HepG2 (cell line): Measurements from ENCODE around the gene TPRN. TPM values are rescaled to one million over a fixed set of nuclear protein-coding genes. Genes with fewer than 3 reads are reported as not detected.

ENCODE experiments used
- AGO1 ChIP-seq: fragments of 200-400 bp; formaldehyde crosslinking; IDR thresholded peaks from 2 replicates; pipeline ENCODE4 v1.6.1; 2017; ENCODE audit warnings: mild to moderate bottlenecking, low read depth, low read length, moderate library complexity; ENCODE audit not compliant: poor library complexity, severe bottlenecking
- CBX5 ChIP-seq: sonication (generic); formaldehyde crosslinking; IDR thresholded peaks from 2 replicates; pipeline ENCODE4 v1.4.0; 2020; ENCODE audit warnings: missing genetic modification reagents, borderline replicate concordance
- FOXM1 ChIP-seq: sonication (generic); formaldehyde crosslinking; IDR thresholded peaks from 2 replicates; pipeline ENCODE4 v1.5.0; 2020; ENCODE audit warnings: missing genetic modification reagents
- IKZF4 ChIP-seq: sonication (generic); formaldehyde crosslinking; IDR thresholded peaks from 2 replicates; pipeline ENCODE4 v1.5.1; 2020; ENCODE audit warnings: borderline replicate concordance, mild to moderate bottlenecking, low read depth, missing genetic modification reagents; ENCODE audit errors: not compliant biosample characterization
- KLF9 ChIP-seq: IDR thresholded peaks from 2 replicates; pipeline ENCODE4 v1.6.1; 2016; ENCODE audit warnings: low read depth
- MAFK ChIP-seq, 2 experiments: IDR thresholded peaks in 1 of 2; conservative IDR thresholded peaks in 1 of 2; 2 replicates each; pipeline ENCODE4 v1.6.1; 2011; ENCODE audit warnings: improper control_type of control experiment in 2 of 2, low read length in 2 of 2
- MYPOP ChIP-seq: sonication (generic); formaldehyde crosslinking; IDR thresholded peaks from 2 replicates; pipeline ENCODE4 v1.8.1; 2023; ENCODE audit warnings: mild to moderate bottlenecking, moderate library complexity, missing genetic modification reagents
- PBX3 ChIP-seq: sonication (generic); formaldehyde crosslinking; IDR thresholded peaks from 2 replicates; pipeline ENCODE4 v1.8.1; 2023; ENCODE audit warnings: missing genetic modification reagents, inconsistent platforms, borderline replicate concordance
- PHF5A ChIP-seq: IDR thresholded peaks from one replicate; pipeline ENCODE4 v1.6.1; 2018; ENCODE audit warnings: low read depth, missing genetic modification reagents; ENCODE audit not compliant: unreplicated experiment
- RFXAP ChIP-seq: sonication (generic); formaldehyde crosslinking; IDR thresholded peaks from 2 replicates; pipeline ENCODE4 v1.4.0; 2020; ENCODE audit warnings: missing genetic modification reagents, borderline replicate concordance
- RNF2 ChIP-seq: fragments of 450-650 bp; conservative IDR thresholded peaks from 2 replicates; pipeline ENCODE4 v1.6.1; 2016; ENCODE audit warnings: low read depth
- ZNF317 ChIP-seq: sonication (generic); formaldehyde crosslinking; IDR thresholded peaks from 2 replicates; pipeline ENCODE4 v1.5.0; 2020; ENCODE audit warnings: mild to moderate bottlenecking, missing genetic modification reagents
- ZNF414 ChIP-seq: sonication (generic); formaldehyde crosslinking; IDR thresholded peaks from 2 replicates; pipeline ENCODE4 v1.5.0; 2020; ENCODE audit warnings: missing genetic modification reagents
- ZNF704 ChIP-seq: sonication (generic); formaldehyde crosslinking; IDR thresholded peaks from 2 replicates; pipeline ENCODE4 v1.8.1; 2023; ENCODE audit warnings: mild to moderate bottlenecking, inconsistent platforms, moderate library complexity, missing genetic modification reagents, borderline replicate concordance
- polyA plus RNA-seq, 8 experiments: library from polyadenylated mRNA; depleted of rRNA in 3 of 8; stranded (reverse) in 7 of 8; unstranded in 1 of 8; fragments of >200 nt; fragmentation: Illumina TruSeq in 4 of 8; extraction: Trizol in 4 of 8; gene quantifications; 2 replicates each; pipeline versions ENCODE4 v1.2.1 to v1.2.3, GENCODE V29; 2011 to 2016; ENCODE audit warnings: low read depth in 4 of 8, missing spikeins in 1 of 8, mixed read lengths in 1 of 8; ENCODE audit not compliant: insufficient read depth in 1 of 8
- total RNA-seq, 5 experiments: library from RNA; depleted of rRNA; stranded (reverse); fragments of >200 nt; fragmentation: Illumina TruSeq; extraction: Trizol; gene quantifications; 2 replicates each; pipeline ENCODE4 v1.2.3, GENCODE V29; 2016; ENCODE audit warnings: low read depth in 1 of 5
- TF ChIP-seq, protein P1 (sequence below): sonication (generic); formaldehyde crosslinking; IDR thresholded peaks from 2 replicates; pipeline ENCODE4 v1.4.0; 2020; ENCODE audit warnings: mild to moderate bottlenecking, missing genetic modification reagents, borderline replicate concordance
- TF ChIP-seq, protein P2 (sequence below): sonication (generic); formaldehyde crosslinking; IDR thresholded peaks from 2 replicates; pipeline ENCODE4 v1.4.0; 2020; ENCODE audit warnings: mild to moderate bottlenecking, missing genetic modification reagents

Gene TPRN
- total and polyA plus RNA-seq, 2 of the 13 experiments (the other 11 are each of a cell fraction or from before 2014, with no cell fraction given) = 10.1 to 19.2 TPM

- 0 out of 2 replicates have a peak, but pooled peaks have one; percentile 43 for TF ChIP-seq ZNF317 (CRISPR knock-in tag)
- no peak for TF ChIP-seq PBX3
- TF ChIP-seq KLF9 (CRISPR knock-in tag) = no peak
- 0 out of 2 replicates have a peak, but pooled peaks have one; percentile 47 for TF ChIP-seq RNF2
- TF ChIP-seq, protein P1, sequence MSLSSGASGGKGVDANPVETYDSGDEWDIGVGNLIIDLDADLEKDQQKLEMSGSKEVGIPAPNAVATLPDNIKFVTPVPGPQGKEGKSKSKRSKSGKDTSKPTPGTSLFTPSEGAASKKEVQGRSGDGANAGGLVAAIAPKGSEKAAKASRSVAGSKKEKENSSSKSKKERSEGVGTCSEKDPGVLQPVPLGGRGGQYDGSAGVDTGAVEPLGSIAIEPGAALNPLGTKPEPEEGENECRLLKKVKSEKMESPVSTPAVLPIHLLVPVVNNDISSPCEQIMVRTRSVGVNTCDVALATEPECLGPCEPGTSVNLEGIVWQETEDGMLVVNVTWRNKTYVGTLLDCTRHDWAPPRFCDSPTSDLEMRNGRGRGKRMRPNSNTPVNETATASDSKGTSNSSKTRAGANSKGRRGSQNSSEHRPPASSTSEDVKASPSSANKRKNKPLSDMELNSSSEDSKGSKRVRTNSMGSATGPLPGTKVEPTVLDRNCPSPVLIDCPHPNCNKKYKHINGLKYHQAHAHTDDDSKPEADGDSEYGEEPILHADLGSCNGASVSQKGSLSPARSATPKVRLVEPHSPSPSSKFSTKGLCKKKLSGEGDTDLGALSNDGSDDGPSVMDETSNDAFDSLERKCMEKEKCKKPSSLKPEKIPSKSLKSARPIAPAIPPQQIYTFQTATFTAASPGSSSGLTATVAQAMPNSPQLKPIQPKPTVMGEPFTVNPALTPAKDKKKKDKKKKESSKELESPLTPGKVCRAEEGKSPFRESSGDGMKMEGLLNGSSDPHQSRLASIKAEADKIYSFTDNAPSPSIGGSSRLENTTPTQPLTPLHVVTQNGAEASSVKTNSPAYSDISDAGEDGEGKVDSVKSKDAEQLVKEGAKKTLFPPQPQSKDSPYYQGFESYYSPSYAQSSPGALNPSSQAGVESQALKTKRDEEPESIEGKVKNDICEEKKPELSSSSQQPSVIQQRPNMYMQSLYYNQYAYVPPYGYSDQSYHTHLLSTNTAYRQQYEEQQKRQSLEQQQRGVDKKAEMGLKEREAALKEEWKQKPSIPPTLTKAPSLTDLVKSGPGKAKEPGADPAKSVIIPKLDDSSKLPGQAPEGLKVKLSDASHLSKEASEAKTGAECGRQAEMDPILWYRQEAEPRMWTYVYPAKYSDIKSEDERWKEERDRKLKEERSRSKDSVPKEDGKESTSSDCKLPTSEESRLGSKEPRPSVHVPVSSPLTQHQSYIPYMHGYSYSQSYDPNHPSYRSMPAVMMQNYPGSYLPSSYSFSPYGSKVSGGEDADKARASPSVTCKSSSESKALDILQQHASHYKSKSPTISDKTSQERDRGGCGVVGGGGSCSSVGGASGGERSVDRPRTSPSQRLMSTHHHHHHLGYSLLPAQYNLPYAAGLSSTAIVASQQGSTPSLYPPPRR (CRISPR knock-in tag) = no peak; the same call in 1 of the 2 replicates
- TF ChIP-seq MAFK (conservative IDR thresholded peaks at IDR 0.05 in 1 of 2, IDR thresholded peaks at IDR 0.05 in 1 of 2; ENCODE audit: low read length in 2 of 2) = peak in 1 of 2 experiments; percentile 56; a peak in 2 of 4 replicates
- TF ChIP-seq, protein P2, sequence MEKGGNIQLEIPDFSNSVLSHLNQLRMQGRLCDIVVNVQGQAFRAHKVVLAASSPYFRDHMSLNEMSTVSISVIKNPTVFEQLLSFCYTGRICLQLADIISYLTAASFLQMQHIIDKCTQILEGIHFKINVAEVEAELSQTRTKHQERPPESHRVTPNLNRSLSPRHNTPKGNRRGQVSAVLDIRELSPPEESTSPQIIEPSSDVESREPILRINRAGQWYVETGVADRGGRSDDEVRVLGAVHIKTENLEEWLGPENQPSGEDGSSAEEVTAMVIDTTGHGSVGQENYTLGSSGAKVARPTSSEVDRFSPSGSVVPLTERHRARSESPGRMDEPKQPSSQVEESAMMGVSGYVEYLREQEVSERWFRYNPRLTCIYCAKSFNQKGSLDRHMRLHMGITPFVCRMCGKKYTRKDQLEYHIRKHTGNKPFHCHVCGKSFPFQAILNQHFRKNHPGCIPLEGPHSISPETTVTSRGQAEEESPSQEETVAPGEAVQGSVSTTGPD (CRISPR knock-in tag) = no peak
- no peak for TF ChIP-seq FOXM1 (CRISPR knock-in tag)
- peak; percentile 29 for TF ChIP-seq AGO1
- peak; percentile 90 for TF ChIP-seq MYPOP
- peak; percentile 74; the same call in 1 of the 2 replicates for TF ChIP-seq ZNF414
- peak; percentile 65 for TF ChIP-seq IKZF4 (CRISPR knock-in tag)
- TF ChIP-seq PHF5A (CRISPR knock-in tag) = peak; percentile 98
- TF ChIP-seq ZNF704 (CRISPR knock-in tag) = no peak
- peak; percentile 93 for TF ChIP-seq CBX5 (CRISPR knock-in tag)
- peak; percentile 64; the same call in 1 of the 2 replicates for TF ChIP-seq RFXAP
Measured at GRCh38 chr9:137188490-137189296, 11.8 kb downstream of the TPRN start, which contains the start of the genes ANAPC2 and SSNA1 (continued).
